Measurements from ENCODE around the gene MYADML2.

MYADML2 gene

GRCh38 chr17:81899514-81900166, 47.4 kb downstream of the MYADML2 start:
- no peak for DNase-seq (ENCODE audit: low read depth)

- DNase-seq (ENCODE audit: low read depth) = no peak
Measured at GRCh38 chr17:81898885-81899284, 48.1 kb downstream of the MYADML2 start.

GRCh38 chr17:81898029-81898866, 48.8 kb downstream of the MYADML2 start:
- DNase-seq (ENCODE audit: low read depth) = no peak

- no peak for DNase-seq (ENCODE audit: low read depth)
Measured at GRCh38 chr17:81895400-81895799, 51.6 kb downstream of the MYADML2 start.

DNA sequence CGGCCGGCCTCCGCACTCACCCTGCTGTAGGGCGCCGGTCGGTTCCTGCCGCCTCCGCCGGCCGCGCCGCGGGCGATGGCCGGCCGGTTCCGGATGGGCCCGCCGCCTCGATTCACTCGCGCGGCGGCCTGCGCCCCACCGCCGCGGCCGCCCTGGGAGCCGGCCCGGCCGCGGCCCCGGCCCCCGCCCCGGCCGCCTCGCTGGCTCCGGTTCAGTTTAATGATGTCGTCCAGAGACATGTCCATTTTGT, 55.8 kb downstream of the MYADML2 start:
- DNase-seq (ENCODE audit: low read depth) = no peak

GRCh38 chr17:81890447-81891302, 56.4 kb downstream of the MYADML2 start:
- no peak for DNase-seq (ENCODE audit: low read depth)

Measured in activated T-helper 1 cell treated with Interleukin-2 at 50 U/mL for 16 hours (primary cell).